SU-DHL-6 (cell line): Measurements from ENCODE around the gene SUCO.

Experiments used
- CTCF ChIP-seq: fragments of 200-600 bp; sonication (generic); IDR thresholded peaks from one replicate; pipeline ENCODE4 v1.5.1; 2017; ENCODE audit warnings: antibody characterized with exemption, mild to moderate bottlenecking, low read length, moderate library complexity; ENCODE audit not compliant: insufficient read depth, poor library complexity, severe bottlenecking
- EZH2phosphoT487 ChIP-seq: fragments of 200-600 bp; sonication (generic), shearing (Covaris generic); conservative IDR thresholded peaks from 2 replicates; pipeline ENCODE4 v1.6.1; 2018; ENCODE audit warnings: mild to moderate bottlenecking, antibody characterized with exemption, low read length, moderate library complexity, mixed read lengths

- TF ChIP-seq CTCF (no peak), EZH2phosphoT487 (no peak)
Observed at GRCh38 chr1:172513479-172513878, 19.5 kb upstream of the SUCO start.
